Measurements from ENCODE around the gene PHF21B.

DNA sequence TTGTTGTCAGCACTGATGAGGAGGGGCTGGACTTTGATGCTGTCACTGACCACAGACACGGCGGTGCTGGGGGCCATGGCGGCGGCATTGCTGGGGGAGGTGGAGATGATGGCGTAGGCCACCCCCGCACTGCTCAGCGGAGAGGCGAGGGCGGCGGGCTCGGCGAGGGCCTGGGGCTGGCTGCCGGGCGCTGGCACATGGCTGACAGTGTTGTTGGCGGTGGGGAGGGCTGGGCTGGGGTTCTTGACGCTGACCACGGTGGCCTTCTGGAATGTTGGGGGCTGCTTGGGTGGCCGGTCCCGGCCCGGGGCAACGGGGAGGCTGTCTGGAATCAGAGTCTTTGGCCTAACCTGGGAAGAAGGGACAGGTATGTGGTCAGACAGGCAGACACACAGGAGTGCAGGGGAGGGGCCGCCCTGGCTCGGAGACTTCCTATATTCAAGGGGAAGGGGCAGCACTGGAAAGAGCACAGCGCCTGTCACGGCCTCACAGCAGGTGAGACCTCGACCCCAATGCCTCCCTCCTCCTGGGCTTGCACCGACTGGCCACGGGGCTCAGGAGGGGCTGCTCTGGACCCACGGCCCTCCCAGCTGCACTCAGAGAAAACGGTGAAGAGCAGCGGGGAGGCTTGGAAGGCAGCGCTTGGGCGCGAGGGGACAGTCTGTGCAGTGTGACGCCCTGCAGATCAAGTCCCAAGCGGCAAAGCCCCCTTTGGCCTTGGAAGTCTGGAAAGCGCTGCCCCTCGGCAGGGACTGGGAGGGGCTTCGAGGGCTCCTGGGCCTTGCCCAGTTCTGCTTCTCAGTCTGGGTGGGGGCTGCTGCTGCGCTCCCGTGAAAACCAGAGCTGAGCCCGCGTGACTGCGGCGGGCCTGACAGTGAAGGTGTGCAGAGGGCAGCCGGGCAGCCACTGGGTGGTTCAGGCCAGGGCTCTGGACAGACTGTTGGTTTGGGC, 93.2 kb downstream of the PHF21B start:
- TF ChIP-seq CTCF (conservative IDR thresholded peaks at IDR 0.05 in 1 of 2, IDR thresholded peaks at IDR 0.05 in 1 of 2; ENCODE audit: extremely low read depth in 1 of 2, insufficient read depth in 1 of 2, low read depth in 1 of 2, low read length in 2 of 2), result no peak
- TF ChIP-seq EZH2 (IDR thresholded peaks at IDR 0.05; ENCODE audit: borderline replicate concordance, low read length), result no peak
